GM19397 (cell line): ENCODE data around the gene PGBD5.

Source experiments
- ATAC-seq: cut with Tn5 transposase; IDR thresholded peaks from one replicate; pipeline ENCODE4 v1.9.1; 2021; ENCODE audit warnings: mild to moderate bottlenecking, moderate library complexity; ENCODE audit not compliant: unreplicated experiment

PGBD5 gene

DNA sequence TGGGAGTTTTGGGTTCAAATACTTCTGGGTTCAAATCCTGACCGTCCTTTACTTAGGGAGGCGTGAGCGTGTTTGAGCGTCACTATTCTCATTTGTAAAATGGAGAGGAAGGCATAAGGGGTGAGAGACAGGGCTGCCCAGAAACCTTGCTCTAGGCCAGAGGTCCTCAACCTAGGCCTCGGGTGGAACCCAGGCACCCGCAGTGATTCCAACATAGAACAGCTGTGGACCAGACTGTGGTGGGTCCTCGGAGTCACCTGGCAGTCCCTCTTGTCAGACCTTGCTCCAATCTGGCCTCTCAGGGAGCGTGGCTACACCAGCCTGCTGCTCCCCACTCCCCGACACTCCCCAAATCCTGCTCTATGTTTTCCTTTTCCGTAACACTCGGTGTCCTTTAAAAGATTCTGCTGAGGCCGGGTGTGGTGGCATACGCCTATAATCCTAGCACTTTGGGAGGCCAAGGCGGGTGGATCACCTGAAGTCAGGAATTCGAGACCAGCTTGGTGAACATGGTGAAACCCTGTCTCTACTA lies 116.4 kb downstream of the PGBD5 start:
- ATAC-seq: no peak

DNA sequence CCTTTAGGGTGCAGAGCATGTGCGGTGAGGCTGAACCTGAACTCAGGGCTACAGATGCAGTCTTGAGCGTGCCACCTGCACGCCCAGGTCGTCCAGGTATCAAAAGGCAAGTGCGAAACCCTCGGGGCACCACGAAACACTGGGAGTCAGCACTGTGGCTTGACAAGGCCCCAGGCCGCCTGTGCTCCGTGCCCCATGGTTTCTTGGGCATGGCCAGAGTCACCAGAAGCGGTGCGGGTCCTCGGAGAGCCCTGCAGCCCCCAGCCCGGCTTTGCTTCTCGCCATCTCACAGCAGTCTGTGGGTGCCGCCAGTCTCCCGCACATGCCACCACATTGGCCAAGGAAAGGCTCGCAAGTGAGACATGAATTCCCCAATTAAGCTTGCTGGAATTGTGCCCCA lies 117.3 kb downstream of the PGBD5 start:
- ATAC-seq: no peak

DNA sequence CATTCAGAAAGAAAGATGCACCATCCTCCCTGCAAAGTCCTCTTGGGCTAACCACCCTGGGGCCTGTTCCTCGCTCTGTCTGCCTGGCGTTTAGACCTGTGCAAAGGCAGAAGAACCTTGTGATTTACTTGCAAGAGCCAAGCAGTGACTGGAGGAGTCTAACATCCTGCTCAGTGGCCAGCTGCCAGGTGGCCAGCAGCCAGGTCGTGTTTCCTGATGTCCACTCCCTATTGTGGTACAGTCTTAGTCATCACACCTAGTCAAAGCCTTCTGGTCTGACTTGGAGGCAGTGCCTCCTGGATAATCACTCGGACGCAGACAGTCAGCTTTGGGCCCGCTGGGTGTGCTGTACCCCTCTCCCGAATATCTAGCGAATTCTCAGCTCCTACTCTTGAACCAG lies 118.1 kb downstream of the PGBD5 start:
- no peak for ATAC-seq

DNA sequence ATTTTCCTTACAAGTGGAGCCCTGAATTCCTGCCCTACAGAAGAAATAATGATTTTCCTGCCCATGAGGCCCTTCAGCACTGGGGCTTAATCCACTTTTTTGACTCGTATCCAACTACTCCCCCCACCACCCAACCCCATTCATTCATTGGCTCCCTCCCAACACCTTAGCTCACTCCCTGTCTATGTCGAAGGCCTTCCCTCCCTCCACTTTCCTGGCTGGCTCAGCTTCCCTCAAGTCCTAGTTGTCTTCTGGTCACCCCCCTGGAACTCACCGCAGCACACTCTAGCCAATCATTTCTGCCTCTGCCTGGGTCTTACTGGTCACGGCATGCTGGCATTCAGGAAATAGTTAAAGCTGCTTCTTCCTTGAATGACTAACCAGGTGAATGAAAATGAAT lies 118.9 kb downstream of the PGBD5 start:
- no peak for ATAC-seq

DNA sequence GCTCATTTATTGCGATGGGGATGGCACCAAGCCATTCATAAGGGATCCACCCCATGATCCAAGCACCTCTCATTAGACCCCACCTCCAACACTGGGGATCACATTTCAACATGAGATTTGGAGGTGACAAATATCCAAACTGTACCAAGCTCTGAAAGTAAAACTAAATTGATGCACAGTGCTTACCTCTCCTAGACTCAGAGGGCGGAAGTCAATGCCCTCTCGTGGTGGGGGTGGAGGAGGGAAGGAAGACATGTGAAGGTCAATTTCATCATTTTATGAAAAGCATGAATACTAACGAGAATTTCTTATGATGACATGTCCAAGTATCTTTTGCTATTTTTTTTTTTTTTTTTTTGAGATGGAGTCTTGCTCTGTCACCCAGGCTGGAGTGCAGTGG lies 120.0 kb downstream of the PGBD5 start:
- no peak for ATAC-seq

DNA sequence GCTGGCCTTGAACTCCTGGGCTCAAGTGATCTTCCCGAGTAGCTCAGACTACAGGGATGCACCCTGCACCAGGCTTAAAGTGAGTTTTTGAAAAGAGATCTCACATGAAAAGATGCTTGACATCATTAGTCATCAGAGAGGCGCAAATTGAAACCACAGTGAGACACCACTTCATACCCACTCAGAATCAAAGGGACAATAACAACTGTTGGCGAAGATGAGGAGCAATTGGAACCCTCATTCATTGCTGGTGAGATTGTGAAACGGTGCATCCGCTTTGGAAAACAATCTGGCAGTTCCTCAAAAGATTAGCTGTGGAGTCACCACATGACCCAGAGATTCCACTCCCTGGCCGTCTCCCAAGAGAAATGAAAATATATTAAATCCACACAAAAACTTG lies 122.3 kb downstream of the PGBD5 start:
- ATAC-seq: no peak

DNA sequence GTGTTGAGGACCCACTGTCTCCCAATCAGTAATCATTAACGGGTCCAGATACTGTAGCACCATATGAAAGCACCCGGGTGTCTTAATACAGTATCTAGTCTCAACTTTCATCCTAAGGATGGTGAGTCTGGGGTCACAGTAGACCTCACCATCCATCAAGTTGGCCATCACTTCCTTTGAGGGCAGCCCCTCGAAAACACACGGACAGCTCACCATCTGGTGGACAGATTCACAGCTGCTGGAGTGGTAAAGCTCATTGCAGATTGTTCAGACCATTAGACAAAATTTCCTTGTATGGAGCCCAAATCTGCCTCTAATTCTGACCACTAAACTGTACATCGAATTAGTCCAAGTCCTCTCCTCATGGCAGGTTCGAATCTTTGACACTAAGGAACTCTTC lies 123.1 kb downstream of the PGBD5 start:
- no peak for ATAC-seq

DNA sequence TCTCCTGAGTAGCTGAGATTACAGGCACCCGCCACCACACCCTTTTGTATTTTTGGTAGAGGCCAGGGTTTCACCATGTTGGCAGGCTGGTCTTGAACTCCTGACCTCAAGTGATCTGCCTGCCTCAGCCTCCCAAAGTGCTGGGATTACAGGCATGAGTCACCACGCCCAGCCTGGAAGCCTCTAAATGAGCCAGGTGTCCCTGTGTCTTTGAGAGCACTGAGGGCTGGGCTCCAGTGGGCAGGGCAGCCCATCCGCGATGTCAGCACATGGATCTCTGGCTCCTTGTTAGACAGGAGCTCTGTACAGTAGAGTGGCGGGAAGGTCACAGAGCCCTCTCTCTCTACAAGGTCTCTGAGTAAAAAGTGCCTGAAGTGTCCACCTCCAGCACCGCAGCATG lies 124.3 kb downstream of the PGBD5 start:
- ATAC-seq: no peak

DNA sequence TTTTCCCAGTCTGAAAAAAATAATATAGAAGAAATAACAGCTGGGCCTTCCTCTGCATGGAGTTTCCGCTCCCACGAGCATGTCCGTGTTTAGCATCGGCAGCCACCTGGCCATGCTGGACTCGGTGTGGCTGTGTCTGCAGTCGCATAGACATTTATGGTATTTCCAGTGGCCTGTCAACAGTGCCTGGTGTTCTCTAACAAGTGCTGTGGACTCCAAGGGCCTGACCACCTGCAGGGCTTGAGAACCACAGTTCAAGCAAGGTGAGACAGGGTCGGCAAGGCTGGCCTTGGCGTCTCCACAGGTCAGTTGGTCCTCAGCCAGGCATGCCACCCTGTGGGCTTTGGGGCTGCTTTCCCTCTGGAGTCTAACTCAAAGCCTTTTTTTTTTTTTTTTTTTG lies 124.8 kb downstream of the PGBD5 start:
- ATAC-seq: no peak

DNA sequence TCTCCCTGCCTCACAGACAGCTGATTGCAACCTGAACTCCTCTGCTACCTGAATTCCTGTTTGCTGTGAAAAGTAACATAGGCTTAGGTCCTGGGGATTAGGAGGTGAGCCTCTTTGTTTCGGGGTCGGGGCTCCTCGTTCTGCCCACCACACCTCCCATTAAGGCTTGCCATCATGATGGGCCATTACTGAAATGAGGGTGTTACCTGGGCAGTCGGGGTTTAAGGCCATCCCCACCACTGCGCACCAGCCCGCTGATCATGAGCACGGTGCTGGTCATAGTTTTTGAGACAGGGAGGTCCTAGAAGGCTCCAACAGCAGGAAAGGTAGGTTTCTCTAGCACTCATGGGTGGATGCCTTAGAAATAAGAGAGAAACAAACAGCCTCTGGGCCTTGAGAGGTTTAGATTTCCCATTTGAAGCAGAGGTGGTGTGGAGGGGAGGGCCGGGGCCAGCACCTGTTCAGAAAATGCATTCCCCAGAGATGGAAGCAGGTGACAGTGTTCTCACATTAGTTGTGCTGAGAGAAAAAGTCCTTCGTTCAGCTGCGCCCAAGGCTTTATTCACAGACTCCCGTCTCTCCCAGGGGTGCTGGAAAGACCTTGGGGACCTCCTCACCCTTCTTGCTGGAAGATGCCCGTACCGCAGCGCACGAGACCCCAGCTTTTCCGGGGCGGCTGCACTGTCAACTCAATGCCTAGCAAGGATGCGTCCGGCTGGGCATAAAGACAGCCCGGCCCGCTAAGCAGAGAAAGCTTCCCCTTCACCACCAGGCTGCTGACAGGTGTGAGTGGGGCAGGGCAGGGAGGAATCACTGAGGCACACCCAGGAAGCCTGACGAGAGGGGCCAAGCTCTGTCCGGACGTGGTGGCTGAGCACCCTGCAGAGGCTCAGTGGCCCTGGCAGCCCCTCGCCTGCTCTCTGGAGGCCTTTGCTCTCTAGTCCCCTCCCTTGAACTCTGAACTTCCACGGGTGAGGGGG lies 125.5 kb downstream of the PGBD5 start:
- no peak for ATAC-seq

DNA sequence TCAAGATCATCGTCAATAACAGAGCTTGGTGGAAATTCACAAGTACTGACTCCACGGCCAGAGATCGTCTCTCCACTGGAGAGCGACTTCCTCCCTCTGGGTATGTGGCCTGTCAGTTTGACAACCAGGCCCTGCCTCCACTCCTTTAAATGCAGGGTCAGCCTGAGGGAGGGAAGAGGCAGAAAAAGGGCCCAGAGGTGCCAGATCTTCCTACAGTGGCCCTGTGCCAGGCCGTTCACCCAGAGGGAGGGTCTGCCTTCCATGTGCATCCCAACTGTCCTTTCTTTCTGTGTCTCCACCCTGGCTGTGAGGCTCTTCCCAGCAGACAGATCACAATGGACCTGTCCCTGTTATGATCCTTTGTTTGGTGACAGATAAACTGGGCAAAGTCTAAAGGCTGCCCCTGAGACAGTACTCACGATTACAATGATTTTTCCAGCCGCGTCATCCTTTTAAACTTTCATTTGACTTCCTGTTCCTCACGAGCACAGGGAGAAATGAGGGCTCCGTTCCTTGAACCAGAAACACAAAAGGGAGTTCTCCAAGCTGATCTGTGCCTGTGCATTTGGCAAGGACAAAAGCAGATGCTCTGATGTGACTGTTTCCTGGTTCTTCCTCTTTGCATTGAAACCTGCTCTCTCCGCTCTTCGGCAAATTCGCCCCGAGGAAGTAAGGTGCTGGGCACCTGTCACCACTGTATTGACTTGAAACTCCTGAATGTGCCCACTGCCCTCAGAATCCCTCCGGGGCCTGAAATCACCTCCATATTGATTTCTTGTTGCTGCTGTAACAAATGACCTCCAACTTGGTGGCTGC lies 126.7 kb downstream of the PGBD5 start:
- no peak for ATAC-seq

DNA sequence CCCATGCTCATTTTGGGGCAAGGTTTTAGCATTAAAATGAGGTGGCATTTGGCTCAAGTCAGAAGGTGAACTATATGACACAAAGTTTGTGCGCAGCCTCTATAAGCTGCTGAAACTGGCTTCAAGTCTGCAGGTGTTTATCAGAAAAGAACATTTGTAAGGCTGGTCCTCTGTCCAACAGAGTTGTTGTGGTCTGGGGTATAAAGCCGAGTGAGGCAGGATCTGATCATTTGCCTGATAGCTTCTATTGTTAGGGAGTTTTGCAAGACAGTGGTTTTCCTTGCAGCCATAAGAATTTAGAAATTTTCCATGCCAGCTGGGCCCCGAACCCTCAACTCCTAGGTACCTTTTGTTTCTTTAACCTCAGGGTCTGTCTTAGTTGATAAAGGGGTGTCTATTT lies 130.8 kb downstream of the PGBD5 start:
- ATAC-seq: no peak

DNA sequence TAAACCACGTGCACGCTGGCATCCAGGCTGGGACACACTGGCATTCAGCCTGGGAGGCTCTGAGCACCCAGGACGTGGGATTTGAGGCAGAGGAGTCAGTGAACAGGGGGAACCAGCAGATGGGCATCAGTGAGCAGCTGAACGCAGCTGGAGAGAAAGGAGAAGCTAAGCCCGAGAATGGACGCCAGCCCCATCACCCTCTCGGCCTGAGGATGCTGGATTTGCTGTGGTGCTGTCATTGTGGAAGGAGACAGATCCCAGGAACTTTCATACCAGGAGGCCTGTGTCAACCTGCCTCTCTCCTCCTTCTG lies 132.8 kb downstream of the PGBD5 start:
- no peak for ATAC-seq

DNA sequence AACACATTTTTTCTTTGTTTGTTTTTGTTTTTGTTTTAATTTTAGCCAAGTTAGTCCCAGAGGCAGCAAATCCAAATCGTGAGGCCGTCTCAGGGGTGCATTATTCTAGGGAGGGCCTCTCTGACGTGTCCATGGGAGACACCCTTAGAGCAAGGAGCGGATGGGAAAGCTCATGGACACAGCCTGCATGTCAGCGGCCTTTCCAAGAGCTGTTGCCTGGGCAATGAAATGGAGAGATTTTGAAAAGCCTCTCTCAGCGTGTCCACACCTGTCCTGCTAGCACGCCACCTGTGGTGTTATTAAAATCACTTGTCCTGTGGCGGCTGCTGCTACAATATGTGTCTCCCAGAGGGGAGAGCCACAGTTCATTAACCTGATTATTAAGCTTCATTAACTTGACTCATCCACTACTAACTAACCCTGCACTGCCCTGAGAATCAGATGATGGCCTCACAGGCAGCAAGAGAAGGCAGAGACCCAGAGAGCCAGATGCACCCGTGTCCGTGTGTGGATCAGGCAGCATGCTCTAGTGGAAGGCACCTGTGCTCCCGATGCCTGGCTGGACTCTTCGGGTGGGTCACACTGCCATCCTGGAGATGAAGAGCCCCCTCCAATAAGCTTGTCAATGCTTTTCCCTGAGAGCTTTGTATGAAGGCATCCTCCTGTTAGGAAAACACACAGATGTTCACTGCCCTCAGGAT lies 133.3 kb downstream of the PGBD5 start:
- no peak for ATAC-seq

DNA sequence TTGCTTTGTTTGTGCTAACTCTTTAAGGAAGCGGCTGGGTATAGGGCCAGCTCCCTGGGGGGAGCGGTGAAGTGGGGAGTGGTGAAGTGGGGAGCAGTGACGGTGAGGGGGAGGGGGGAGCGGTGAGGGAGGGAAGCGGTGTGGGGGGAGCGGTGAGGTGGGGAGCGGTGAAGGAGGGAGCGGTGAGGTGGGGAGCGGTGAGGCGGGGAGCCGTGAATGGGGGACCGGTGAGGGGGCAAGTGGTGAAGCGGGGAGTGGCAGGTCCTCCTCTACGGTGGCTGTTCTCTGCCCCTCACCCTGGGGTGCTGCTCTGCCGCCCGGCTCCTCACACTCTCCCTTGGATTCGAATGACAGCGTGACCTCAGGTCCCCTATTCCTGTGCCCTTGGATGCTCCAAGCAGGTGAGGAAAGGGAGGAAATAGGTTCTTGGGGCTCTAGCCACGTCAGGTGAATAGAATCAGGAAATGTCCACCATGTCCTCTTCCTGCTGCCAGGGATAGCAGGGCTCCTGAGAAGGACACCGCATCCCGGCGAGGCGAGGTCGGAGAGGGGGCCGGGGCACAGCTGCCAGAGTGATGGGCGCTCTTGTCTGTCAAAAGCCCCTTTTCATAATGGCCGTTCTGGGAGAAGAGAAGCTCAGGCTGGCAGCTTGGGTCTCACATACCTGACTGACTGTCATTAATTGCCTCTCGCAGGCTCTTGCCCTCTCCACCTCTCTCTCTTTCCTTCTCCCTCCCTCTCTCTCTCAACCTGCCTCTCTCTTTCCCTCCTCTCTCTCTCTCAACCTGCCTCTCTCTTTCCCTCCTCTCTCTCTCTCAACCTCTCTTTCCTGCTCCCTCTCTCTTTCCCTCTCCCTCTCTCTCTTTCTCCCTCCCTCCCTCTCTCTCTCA lies 134.2 kb downstream of the PGBD5 start:
- ATAC-seq: no peak

DNA sequence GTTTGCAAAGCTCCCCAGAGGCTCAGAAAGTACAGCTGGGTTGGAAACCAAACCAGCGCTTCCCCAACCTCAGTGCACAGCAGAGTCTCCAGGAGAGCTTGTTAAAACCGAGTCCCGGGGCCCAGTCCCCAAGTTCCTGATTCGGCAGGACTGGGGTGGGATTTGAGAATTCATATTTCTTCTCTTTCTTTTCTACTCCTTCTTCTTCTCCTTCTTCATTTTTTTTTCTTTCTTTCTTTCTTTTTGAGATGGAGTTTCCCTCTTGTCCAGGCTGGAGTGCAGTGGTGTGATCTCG lies 136.8 kb downstream of the PGBD5 start:
- ATAC-seq: no peak

DNA sequence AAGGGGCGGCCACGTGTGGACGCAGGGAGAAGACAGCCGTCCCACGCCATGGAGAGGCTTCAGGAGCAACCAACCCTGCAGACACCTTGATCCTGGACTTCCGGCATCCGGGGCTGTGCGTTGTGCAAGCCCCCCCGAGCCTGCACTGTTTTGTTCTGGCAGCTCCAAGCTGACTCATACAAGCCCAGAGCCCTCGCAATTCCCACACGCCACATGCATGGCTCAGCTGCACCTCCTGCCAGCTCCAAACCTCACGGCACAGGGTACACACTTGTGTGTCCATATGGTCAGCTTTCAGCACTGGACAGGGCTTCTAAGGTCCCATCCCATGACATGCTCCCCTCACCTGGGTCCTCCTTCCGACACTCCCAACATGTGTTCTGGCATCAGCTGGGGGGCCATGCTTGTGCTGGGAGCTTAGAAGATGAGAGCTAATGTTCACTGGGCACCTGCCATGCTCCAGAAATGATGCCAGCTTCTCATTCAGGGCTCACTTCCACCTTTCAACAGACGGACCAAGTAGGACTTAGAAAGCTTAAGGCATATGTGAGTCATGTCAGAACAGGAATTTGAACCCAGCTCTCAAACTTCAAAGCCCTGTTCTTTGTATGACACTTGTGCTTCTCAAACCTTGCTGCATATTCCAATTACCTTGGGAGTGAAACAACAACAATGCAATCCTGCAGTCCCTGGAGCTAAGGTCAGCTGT lies 137.3 kb downstream of the PGBD5 start:
- ATAC-seq: no peak

DNA sequence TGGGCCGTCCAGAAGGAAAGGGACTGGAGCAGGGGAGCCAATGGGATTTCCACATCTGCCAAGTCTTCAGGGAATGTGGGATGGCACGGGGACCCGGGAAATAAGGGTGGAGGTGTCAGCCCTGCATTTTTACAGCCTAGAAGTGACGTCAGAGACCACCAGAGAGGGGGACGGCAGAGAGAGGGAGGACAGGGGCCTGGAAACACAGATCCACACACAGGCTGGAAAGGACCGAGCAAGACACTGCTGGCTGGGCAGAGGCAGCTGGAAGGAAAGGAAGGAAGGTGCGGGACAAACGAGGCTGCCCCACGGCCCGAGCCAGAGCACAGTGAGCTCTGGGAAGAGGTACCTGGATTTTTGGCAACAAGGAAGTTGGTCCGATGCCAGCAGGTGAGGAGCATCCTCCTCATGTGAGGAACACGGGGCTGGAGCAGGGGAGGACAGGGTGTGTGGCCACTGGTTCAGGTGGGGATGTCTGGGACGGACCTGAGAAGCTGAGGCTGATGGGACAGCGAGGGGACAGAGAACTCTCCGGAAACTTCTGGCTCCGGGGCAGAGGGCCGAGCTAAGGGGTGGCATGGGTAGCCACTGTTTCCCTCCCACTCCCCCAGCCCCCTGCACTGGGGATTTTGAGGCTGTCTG lies 138.3 kb downstream of the PGBD5 start:
- ATAC-seq: no peak

DNA sequence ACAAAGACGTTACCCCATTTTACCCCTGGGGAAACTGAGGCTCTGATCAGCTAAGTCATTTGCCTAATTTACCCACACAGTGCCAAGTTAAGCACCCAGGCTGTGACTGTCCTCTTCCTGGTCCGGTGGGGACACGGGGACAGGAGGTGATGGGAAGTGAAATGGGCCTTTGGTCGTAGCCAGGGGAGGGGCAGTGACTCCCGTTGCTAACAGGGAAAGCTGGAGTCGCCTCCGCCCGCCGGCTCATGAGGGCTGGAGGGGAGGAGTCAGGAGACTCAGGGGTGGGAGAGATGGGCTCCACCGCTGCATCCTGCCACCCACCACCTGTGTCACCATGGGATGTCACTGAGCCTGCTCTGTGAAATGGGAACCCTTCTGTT lies 139.3 kb downstream of the PGBD5 start:
- ATAC-seq: no peak
